MCF 10A (cell line): ENCODE measurements around the gene KLC3. TPM values are rescaled to one million over a fixed set of nuclear protein-coding genes. Genes with fewer than 3 reads are reported as not detected.

Experiments used
- BruUV-seq: library from RNA; stranded (reverse); fragments of 400-500 nt; replicated peaks from 2 replicates; lab custom pipeline; 2021; lab: Mats Ljungman, UMichigan
- CTCF ChIA-PET: fragments of 300-600 bp; sonication (Branson Sonifier 250); formaldehyde crosslinking; extraction: SDS; loops from one replicate; lab custom pipeline; 2021; ENCODE audit warnings: antibody characterized with exemption, inconsistent platforms; lab: Yijun Ruan, JAX
- POLR2A ChIA-PET: fragments of 300-600, 350-650 bp; sonication (Branson Sonifier 250); formaldehyde crosslinking; extraction: SDS; loops from one replicate; lab custom pipeline; 2020; ENCODE audit warnings: antibody characterized with exemption, inconsistent platforms; lab: Yijun Ruan, JAX
- DNase-seq: peaks from one replicate; pipeline ENCODE4 v3.0.0-alpha.2; 2018; ENCODE audit not compliant: unreplicated experiment
- H3K27ac Mint-ChIP-seq: one replicate; pipeline ENCODE4 v1.8.0; 2022; ENCODE audit warnings: mild to moderate bottlenecking, low read depth, mixed read lengths; ENCODE audit not compliant: unreplicated experiment
- H3K27me3 Mint-ChIP-seq: one replicate; pipeline ENCODE4 v1.8.0; 2022; ENCODE audit warnings: mixed read lengths; ENCODE audit not compliant: insufficient read depth, unreplicated experiment
- H3K36me3 Mint-ChIP-seq: one replicate; pipeline ENCODE4 v1.8.0; 2022; ENCODE audit warnings: mild to moderate bottlenecking, moderate library complexity, mixed read lengths; ENCODE audit not compliant: insufficient read depth, unreplicated experiment
- H3K4me1 Mint-ChIP-seq: one replicate; pipeline ENCODE4 v1.8.0; 2022; ENCODE audit warnings: mixed read lengths; ENCODE audit not compliant: insufficient read depth, unreplicated experiment
- H3K4me3 Mint-ChIP-seq: one replicate; pipeline ENCODE4 v1.8.0; 2022; ENCODE audit warnings: mild to moderate bottlenecking, moderate library complexity, mixed read lengths; ENCODE audit not compliant: unreplicated experiment
- H3K9me3 Mint-ChIP-seq: one replicate; pipeline ENCODE4 v1.8.0; 2022; ENCODE audit warnings: mixed read lengths; ENCODE audit not compliant: unreplicated experiment
- CTCF ChIP-seq: fragments of 200-600 bp; IDR thresholded peaks from one replicate; pipeline ENCODE4 v1.8.0; 2022; ENCODE audit warnings: antibody characterized with exemption, mild to moderate bottlenecking; ENCODE audit not compliant: unreplicated experiment
- intact Hi-C: fragments of 100-400 bp; cut with micrococcal nuclease; formaldehyde crosslinking; loops from 2 replicates; pipeline ENCODE4 v1.14.1; 2022
- total RNA-seq: library from RNA; stranded (reverse); gene quantifications from 2 replicates; pipeline ENCODE4 v1.2.3, GENCODE V29; 2022

Gene KLC3
- total RNA-seq, 1 experiment from 2014 or later, result 3.9 TPM

GRCh38 chr19:45294291-45295029, 46.1 kb upstream of the KLC3 start:
- no peak for TF ChIP-seq CTCF
- H3K27ac Mint-ChIP-seq, result no peak overlapping the region
- H3K36me3 Mint-ChIP-seq, result peaks cover 19% of the 10 kb centered on the region
- CTCF ChIA-PET, result interaction anchor here (0.6 to 0.7 kb wide), 3 partner anchors 25 to 235 kb away, joined by 3 to 4 read pairs (median 3); no protein-coding TSS in a partner anchor
- no peak for DNase-seq
- H3K9me3 Mint-ChIP-seq, result no peaks in the 10 kb centered on the region
- no peaks in the 10 kb centered on the region for H3K4me1 Mint-ChIP-seq
- no TSS peak for BruUV-seq
- no peak overlapping the region for H3K4me3 Mint-ChIP-seq
- H3K27me3 Mint-ChIP-seq, result no peaks in the 10 kb centered on the region
- intact Hi-C loops, result no loop called here
- POLR2A ChIA-PET, result interaction anchor here (0.7 to 1.5 kb wide), 3 partner anchors 14 to 216 kb away, joined by 3 read pairs; partner anchors contain the start of gene GEMIN7

- no TSS peak for BruUV-seq
- H3K36me3 Mint-ChIP-seq, result peaks cover 26% of the 10 kb centered on the region
- TF ChIP-seq CTCF, result no peak
- intact Hi-C loops, result no loop called here
- DNase-seq, result no peak
- ChIA-PET POLR2A (interaction anchor here (0.7 to 0.9 kb wide), 2 partner anchors 9 to 32 kb away, joined by 3 read pairs; no protein-coding TSS in a partner anchor), CTCF (interaction anchor here (0.5 to 1.2 kb wide), 2 partner anchors 43 to 129 kb away, joined by 3 to 4 read pairs; no protein-coding TSS in a partner anchor)
- no peak overlapping the region for H3K27ac Mint-ChIP-seq
- H3K27me3 Mint-ChIP-seq, result no peaks in the 10 kb centered on the region
- no peak overlapping the region for H3K4me3 Mint-ChIP-seq
- no peaks in the 10 kb centered on the region for H3K9me3 Mint-ChIP-seq
- no peaks in the 10 kb centered on the region for H3K4me1 Mint-ChIP-seq
Measured at GRCh38 chr19:45295873-45296272, 44.7 kb upstream of the KLC3 start.

DNA sequence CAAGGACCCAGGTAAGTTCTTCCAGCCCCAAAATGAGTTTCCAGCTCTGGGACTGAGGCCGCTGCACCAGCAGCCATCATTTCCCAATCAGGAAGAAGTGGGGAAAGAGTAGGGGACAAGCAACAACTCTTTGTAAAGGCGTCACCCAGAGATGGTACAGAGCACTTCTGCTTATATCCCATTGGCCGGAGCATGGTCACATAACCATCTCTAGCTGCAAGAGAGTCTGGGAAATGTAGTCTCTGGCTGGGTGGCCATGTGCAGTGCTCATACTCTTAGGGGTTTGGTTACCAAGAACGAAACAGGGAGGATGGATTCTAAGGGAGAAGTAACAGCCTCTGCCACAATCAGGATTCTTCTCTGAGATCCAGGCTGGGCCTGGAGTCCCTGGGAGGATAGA, 44.2 kb upstream of the KLC3 start:
- intact Hi-C loops, result no loop called here
- Mint-ChIP-seq H3K27ac (no peak overlapping the region), H3K4me1 (no peaks in the 10 kb centered on the region), H3K4me3 (no peak overlapping the region), H3K27me3 (no peaks in the 10 kb centered on the region), H3K9me3 (no peaks in the 10 kb centered on the region), H3K36me3 (peaks cover 22% of the 10 kb centered on the region)
- POLR2A ChIA-PET, result interaction anchor here (0.6 to 0.9 kb wide), 3 partner anchors 10 to 179 kb away, joined by 3 read pairs; no protein-coding TSS in a partner anchor
- CTCF ChIA-PET, result interaction anchor here (1.2 kb wide), 1 partner anchor 43 kb away, joined by 4 read pairs; no protein-coding TSS in a partner anchor
- TF ChIP-seq CTCF, result no peak
- no peak for DNase-seq
- no TSS peak for BruUV-seq

DNA sequence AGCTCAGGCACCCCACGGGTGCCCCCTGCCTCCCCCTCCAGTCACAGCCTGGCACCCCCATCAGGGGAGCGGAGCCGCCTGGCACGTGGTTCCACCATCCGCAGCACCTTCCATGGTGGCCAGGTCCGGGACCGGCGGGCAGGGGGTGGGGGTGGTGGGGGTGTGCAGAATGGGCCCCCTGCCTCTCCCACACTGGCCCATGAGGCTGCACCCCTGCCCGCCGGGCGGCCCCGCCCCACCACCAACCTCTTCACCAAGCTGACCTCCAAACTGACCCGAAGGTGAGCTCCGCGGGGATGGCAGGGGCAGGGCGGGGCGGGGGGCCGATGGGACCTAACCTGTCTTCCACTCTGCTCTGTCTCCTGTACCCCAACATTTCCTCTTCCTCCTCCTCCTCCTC, 42.9 kb upstream of the KLC3 start:
- ChIA-PET POLR2A (interaction anchor here (1.0 kb wide), 1 partner anchor 13 kb away, joined by 3 read pairs; no protein-coding TSS in a partner anchor), CTCF (no interaction called here)
- intact Hi-C loops, result no loop called here
- H3K4me3 Mint-ChIP-seq, result no peak overlapping the region
- H3K4me1 Mint-ChIP-seq, result no peaks in the 10 kb centered on the region
- H3K27ac Mint-ChIP-seq, result no peak overlapping the region
- no peaks in the 10 kb centered on the region for H3K27me3 Mint-ChIP-seq
- DNase-seq, result no peak
- no TSS peak for BruUV-seq
- peaks cover 24% of the 10 kb centered on the region for H3K36me3 Mint-ChIP-seq
- no peak for TF ChIP-seq CTCF
- no peaks in the 10 kb centered on the region for H3K9me3 Mint-ChIP-seq
